ENCODE measurements around the gene ALK.

- TF ChIP-seq PAX8 (IDR thresholded peaks at IDR 0.05) (no peak), TAF1 (IDR thresholded peaks at IDR 0.05; ENCODE audit: borderline replicate concordance, low read depth, low read length) (no peak), PBX3 (IDR thresholded peaks at IDR 0.05; ENCODE audit: insufficient replicate concordance, low read depth, low read length) (no peak), USF1 (IDR thresholded peaks at IDR 0.05; ENCODE audit: borderline replicate concordance, extremely low read length, insufficient read depth, low read depth, low read length) (no peak), POLR2A (IDR thresholded peaks at IDR 0.05; ENCODE audit: low read depth, low read length) (no peak)
Measured at GRCh38 chr2:29640360-29640759, 281.0 kb downstream of the ALK start.

All from GM12878 (cell line).